Measurements from ENCODE around the gene KCNA3. TPM values are rescaled to one million over a fixed set of nuclear protein-coding genes. Genes with fewer than 3 reads are reported as not detected.
"Not testable (repeated sequence)": the region's sequence is repeated elsewhere in the genome, so short reads cannot be mapped to it uniquely, and the experiment has no call there.

Gene KCNA3
- total RNA-seq, 1 donor from 2014 or later, result not detected

- H3K4me3 ChIP-seq (ENCODE audit: low read depth, low read length), result no peak overlapping the region
- TF ChIP-seq CTCF (conservative IDR thresholded peaks at IDR 0.05; ENCODE audit: low read depth, low read length), result no peak
- no peak for DNase-seq (ENCODE audit: low read depth)
Measured at GRCh38 chr1:110667776-110668175, 7.0 kb downstream of the KCNA3 start.

GRCh38 chr1:110663241-110663640, 11.5 kb downstream of the KCNA3 start:
- DNase-seq (ENCODE audit: low read depth), result no peak
- no peak for TF ChIP-seq CTCF (conservative IDR thresholded peaks at IDR 0.05; ENCODE audit: low read depth, low read length)

GRCh38 chr1:110659559-110659958, 15.2 kb downstream of the KCNA3 start:
- DNase-seq (ENCODE audit: low read depth); H3K4me3 ChIP-seq (ENCODE audit: low read depth, low read length): not testable (repeated sequence)

More at GRCh38 chr1:110663241-110663640, 11.5 kb downstream of the KCNA3 start:
- H3K4me3 ChIP-seq (ENCODE audit: low read depth, low read length), result no peak overlapping the region

- DNase-seq (ENCODE audit: low read depth), result no peak
- no peak overlapping the region for H3K4me3 ChIP-seq (ENCODE audit: low read depth, low read length)
- TF ChIP-seq CTCF (conservative IDR thresholded peaks at IDR 0.05; ENCODE audit: low read depth, low read length), result no peak
Measured at GRCh38 chr1:110657351-110657750, 17.4 kb downstream of the KCNA3 start.

GRCh38 chr1:110650609-110651008, 24.1 kb downstream of the KCNA3 start:
- DNase-seq (ENCODE audit: low read depth), result no peak
- no peak for TF ChIP-seq CTCF (conservative IDR thresholded peaks at IDR 0.05; ENCODE audit: low read depth, low read length)
- H3K4me3 ChIP-seq (ENCODE audit: low read depth, low read length), result no peak overlapping the region

GRCh38 chr1:110648417-110648816, 26.3 kb downstream of the KCNA3 start:
- no peak for DNase-seq (ENCODE audit: low read depth)
- no peak for TF ChIP-seq CTCF (conservative IDR thresholded peaks at IDR 0.05; ENCODE audit: low read depth, low read length)
- H3K4me3 ChIP-seq (ENCODE audit: low read depth, low read length), result no peak overlapping the region

- no peak for DNase-seq (ENCODE audit: low read depth)
- no peak overlapping the region for H3K4me3 ChIP-seq (ENCODE audit: low read depth, low read length)
- TF ChIP-seq CTCF (conservative IDR thresholded peaks at IDR 0.05; ENCODE audit: low read depth, low read length), result no peak
Measured at GRCh38 chr1:110647254-110647891, 27.4 kb downstream of the KCNA3 start.
